Measurements from ENCODE around the gene PGM2.
"Not testable (repeated sequence)": the region's sequence is repeated elsewhere in the genome, so short reads cannot be mapped to it uniquely, and the experiment has no call there.

PGM2 gene

DNA sequence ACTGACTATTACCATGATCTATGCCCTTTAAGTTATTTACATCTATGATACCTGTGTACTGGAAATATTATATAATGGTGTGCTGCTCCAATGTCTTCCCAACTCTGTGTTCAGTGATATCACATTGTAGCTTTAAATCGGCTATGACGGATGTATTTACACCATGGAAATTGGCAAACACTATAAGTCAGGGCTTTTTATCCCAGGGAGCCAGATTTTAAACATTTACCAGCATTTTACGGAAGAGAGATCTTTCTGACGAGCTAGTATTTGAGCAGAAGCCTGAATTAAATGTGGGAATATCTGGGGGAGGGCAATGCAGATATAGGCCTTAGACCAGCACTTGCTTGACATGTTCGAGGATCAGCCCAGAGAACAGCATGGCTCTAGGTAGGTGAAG lies 7.7 kb upstream of the PGM2 start:
- DNase-seq (ENCODE audit: low read depth): no peak

DNA sequence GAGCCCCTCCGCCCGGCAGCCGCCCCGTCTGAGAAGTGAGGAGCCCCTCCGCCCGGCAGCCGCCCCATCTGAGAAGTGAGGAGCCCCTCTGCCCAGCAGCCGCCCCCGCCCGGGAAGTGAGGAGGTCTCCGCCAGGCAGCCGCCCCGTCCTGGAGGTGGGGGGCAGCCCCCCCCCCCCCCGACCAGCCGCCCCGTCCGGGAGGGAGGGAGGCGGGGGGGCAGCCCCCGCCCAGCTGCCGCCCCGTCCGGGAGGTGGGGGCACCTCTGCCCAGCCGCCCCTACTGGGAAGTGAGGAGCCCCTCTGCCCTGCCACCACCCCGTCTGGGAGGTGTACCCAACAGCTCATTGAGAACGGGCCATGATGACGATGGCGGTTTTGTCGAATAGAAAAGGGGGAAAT lies 6.0 kb upstream of the PGM2 start:
- DNase-seq (ENCODE audit: low read depth): not testable (repeated sequence)

DNA sequence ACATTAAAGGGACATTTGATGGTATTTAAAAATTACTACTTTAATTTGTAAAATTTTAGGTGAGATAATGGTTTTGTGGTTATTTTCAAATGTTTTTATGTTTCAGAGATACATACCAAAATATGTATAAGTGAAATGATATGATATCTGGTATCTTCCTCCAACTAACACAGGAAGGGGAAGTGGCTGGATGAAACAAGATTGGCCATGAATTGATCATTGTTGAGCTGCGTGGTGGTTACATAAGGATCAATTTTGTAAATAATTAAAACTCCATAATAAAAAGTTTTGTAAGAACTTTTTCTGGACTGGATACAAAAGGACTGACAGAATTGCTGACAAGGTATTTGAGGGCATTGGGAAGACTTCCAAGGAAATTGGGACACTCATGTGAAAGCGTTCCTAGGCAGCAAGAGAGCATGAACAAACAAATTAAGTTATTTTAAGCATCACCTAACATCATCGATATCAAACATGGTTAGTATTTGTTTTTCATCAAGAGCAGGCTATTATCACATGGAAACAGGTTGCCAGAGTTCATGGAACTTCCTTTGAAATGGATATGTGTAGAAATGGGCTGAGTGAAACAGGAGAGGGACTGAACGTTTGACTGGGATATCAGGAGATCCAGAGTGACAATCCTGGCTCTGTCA lies 4.4 kb upstream of the PGM2 start:
- DNase-seq (ENCODE audit: low read depth): no peak

DNA sequence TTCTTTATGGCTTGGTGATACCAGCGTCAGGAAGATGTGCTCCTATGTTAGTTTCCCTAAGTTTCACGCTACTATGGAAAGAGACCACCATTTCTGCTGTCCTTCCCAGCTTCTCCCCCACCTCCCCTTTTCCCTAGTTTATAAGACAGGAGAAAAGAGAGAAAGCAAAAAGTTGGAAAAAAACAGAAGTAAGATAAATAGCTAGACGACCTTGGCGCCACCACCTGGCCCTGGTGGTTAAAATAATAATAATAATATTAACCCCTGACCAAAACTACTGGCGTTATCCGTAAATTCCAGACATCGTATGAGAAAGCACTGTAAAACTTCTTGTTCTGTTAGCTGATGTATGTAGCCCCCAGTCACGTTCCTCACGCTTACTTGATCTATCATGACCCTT lies 985 bp upstream of the PGM2 start:
- not testable (repeated sequence) for DNase-seq (ENCODE audit: low read depth)

DNA sequence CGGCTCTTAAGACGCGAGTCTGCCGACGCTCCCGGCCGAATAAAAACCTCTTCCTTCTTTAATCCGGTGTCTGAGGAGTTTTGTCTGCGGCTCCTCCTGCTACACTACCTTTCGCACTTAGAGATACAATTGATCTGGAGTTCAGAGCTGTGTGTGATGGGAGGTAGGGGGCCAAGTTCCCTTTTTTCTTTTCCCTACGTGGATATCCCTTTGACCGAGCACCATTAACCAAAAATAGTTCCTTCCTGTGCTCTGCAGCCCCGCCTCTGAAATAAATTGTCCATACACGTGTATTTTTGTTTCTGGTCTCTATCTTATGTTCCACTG lies 555 bp upstream of the PGM2 start:
- no peak for DNase-seq (ENCODE audit: low read depth)

DNA sequence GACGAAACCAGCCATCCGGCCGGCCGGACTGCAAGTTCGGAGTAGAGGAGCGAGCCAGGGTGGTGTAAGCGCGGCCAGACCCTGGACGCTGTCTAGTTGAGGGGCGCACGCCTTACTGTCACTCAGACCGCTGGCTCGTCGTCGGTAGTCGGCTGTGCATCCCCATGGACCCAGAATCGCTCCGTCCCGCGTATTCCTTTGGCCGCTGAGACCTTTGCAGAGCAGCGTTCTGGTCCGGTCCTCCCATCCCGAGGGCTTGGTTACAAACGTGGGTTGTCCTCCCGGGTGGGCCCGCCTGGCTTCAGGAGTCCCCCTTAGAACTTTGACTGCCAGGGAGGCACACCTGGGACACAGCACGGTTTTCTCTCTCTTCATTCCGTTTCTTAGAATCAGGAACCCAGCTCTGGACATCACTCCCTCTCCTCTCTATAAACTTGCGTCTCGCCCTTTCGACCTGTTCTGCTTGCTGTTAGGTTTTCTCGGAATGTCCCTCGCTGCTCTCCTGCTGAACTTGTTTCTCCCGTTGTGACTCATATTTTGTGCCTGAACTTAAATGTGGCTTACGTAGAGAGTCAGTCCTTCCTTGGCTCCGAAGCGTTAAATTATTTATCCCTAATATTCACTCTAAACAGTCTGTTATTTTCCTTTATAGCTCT lies 672 bp downstream of the PGM2 start:
- DNase-seq (ENCODE audit: low read depth): no peak

DNA sequence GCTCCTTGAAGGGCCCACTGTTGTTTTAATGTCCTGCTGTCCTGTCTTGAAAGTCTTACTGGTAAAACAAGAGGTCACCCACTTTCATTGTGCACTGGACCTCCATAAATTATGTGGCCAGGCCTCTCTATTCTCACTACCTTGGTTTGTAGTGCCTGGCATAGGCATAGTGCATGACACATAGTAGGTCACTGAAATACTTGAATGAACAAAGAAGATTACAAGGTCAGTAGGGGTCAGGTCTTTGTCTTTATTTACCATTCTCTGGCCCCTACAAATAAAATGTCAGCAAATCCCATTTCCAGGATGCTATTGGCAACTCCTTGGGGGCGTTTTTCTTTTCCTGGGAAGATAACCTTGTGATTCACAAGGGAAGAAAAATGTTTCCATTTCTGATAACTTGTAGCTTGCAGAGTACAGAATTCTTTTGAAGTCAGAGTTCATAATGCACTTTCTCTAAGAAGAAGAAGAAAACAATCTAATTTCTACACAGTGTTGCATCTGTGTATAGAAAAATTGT lies 1.4 kb downstream of the PGM2 start:
- DNase-seq (ENCODE audit: low read depth): no peak

DNA sequence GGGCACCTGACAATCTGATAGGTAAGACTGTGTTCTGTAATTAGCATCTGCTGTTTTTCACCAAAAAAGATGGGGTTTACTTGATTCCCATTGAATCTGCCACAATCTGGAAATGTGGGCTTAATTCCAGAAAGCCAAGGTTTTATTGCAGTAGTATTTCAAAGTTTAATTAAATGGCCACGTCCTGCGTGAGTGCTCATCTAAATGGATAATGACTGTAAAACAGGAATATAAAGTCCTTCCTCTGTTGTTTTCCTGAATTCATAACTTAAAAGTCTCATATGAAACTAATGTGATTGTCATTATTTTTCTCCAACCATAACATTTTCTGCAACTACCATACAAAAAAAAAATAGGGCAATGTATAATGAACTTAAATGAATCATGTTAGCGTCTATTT lies 2.4 kb downstream of the PGM2 start:
- no peak for DNase-seq (ENCODE audit: low read depth)

DNA sequence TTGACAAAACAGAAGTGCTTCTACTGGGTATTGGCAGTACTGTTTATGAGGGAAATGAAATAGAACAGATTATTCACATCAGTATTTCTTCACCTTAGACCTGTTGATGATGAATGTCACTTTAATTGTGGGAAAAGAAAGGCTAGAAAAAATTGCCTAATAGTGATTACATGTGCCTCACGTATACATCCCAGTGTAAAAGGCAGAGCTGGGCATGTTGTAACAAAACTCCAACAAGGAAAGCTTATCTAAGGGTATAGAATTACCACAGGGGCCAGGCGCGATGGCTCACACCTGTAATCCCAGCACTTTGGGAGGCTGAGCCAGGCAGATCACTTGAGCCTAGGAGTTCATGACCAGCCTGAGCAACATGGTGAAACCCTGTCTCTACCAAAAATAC lies 4.2 kb downstream of the PGM2 start:
- no peak for DNase-seq (ENCODE audit: low read depth)

DNA sequence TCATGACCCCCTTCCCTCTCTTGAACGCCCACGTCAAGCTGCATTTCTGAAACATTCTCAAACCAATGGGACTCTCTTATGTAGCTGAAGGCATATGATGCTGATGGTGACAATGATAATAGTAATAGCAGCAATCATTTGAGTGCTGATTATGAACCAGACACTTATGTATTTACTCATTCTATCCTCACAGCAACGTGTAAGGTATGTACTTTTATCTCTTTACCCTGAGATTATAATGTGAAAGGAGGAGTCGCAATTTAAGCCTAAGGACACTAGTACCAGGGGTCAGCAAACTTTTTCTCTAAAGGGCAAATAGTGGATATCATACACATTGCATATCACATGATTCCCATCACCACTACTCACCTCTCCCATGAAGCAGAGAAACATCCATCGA lies 8.5 kb downstream of the PGM2 start:
- DNase-seq (ENCODE audit: low read depth): no peak

DNA sequence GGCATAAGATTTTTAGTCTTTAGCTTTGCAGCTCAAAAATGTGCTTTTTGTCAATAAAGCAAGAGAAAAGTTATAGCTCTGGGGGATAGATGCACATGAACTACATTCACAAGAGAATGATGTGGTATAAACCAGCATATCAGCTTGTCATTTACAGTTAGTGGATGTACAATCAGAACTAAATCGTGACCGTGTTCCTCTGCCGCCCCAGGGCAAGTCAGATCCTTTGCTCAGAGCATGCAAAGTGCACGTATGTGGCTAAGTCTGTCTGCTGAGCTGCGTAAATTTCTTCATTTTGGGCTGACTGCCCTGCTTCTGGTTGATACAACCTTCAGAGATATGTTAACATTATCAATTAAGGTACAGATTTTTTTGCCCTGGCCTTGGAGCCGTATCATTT lies 9.3 kb downstream of the PGM2 start:
- DNase-seq (ENCODE audit: low read depth): no peak

DNA sequence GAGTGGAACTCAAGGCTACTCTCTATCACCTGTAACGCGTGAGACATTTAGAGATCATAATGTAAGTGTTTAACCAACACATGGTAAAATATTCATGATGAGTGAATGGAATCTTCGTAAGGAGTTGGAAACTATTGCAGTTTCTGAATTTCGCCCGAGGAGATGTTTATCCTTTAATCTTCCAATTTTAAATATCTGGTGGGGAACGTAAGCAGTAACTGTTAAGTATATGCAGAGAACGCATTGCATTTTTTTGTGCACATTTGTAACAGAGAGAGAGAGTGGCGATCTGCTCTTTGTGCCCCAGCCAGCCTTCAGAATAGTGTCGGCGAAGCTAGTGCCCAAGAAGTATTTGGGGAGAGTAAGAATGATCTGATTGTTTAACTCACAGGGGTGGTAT lies 9.8 kb downstream of the PGM2 start:
- DNase-seq (ENCODE audit: low read depth): no peak

DNA sequence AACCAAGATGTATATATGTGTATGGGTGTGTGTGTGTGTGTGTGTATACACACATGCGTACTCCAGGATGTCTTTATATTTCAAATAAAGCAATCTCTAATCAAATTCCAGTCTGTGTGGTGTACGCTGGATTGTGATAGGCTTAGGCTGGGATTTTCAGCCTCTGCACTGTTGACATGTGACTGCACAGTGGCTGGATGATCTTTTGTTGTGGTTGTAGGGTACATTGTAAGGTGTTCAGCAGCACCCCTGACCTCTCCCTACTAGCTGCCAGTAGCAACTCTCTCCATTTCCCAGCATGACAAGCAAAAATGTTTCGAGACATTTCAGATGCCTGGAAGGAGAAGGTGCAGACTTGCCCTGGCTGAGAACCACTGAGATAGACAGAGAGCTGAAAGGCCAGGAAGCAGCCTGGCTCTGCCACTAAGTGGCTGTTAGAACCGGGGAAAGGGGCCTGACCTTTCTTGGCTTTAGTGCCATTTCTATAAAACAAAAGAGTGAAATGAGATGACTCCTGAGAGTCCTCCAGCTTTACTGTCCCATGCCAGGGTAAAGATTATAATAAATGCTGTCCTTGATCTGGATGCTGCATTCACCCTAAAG lies 10.5 kb downstream of the PGM2 start:
- DNase-seq (ENCODE audit: low read depth): no peak

DNA sequence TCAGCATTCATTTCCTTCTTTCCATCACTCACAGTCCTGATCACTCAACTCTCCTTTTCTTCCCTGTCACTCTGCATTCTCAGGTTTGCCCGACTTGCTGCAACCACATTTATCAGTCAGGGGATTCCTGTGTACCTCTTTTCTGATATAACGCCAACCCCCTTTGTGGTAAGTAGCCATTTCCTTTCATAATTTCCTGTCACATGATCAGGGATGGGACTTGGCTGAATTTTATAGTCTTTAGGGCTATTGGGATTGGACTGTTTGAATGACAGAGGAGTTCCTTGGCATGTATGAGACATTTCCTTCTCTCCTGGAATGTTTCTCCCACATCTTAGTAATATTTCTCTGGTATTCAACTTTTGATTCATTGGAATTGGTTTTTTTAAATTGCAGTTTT lies 11.0 kb downstream of the PGM2 start:
- DNase-seq (ENCODE audit: low read depth): no peak

DNA sequence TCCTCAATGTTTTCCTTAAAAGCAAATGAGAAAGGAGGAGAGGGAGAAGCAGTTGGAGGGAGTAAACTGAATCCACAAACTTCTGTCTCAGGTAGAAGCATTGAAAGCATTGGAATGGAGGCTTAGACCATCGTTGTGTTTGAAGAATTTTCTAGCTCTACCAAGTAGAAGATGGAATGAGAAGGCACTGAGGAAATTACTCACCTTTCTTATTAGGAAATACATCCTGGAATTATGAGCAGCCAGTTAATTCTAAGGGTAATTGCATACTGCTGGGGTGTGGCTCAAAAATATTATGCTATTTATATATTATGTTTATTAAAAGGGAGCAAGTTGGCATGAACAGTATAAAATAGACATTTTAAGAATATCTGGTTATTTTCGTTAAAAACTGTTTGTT lies 12.9 kb downstream of the PGM2 start:
- DNase-seq (ENCODE audit: low read depth): no peak

DNA sequence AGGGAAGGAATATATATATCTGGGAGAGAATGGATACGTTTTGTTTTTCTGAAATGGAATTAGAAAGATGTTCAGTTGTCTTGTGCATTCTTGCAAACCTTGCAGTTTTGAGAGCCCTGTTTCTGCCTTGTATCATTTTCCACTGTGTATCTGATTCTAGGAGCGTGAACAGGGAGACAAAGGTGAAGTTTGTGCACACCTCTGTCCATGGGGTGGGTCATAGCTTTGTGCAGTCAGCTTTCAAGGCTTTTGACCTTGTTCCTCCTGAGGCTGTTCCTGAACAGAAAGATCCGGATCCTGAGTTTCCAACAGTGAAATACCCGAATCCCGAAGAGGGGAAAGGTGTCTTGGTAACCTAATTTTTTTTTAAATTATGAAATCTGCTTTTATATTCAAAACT lies 17.7 kb downstream of the PGM2 start:
- no peak for DNase-seq (ENCODE audit: low read depth)

DNA sequence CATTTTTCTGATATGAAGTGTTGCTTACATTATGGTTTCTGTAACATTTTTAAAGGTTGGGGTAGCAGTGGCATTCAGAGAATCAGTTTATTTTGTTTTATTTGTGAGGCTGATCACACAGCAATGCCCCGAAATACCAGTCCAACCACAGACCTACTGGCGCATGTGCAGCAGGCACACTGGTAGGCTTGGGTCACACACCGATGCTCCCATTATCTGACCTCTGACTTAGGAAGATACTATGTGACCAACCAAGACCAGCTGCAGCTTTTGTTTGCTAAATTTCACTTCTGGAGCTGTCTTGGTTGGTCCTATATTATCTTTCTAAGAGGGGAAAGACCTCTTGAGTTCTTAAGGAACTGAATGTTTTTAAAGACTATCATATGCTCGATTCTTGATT lies 18.7 kb downstream of the PGM2 start:
- DNase-seq (ENCODE audit: low read depth): no peak

DNA sequence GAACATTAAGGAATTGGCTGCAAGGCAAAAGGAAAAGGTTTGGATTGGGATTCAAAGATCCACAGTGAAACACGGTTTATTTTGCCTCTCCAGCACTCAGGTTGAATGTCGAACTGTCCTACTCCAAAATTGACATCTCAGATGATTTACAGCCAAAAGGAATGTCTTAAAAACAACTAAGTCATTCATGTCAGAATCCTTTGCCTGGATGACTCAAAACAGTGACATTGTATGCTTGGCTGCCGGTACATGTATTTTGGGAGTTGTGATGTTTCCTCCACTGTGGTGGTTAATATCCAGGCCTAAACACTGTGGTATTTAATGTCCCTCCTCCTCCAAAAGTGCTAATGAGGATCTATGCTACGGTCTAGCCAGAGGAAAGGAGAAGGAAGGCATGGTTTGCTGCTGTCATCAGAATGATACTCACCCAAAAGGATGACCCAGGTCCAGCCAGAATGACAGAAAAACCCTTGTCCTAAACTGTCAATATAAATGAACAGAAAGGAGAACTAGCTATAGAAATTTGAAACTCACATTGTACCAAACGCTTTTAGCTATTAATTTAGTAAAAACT lies 20.9 kb downstream of the PGM2 start:
- no peak for DNase-seq (ENCODE audit: low read depth)

DNA sequence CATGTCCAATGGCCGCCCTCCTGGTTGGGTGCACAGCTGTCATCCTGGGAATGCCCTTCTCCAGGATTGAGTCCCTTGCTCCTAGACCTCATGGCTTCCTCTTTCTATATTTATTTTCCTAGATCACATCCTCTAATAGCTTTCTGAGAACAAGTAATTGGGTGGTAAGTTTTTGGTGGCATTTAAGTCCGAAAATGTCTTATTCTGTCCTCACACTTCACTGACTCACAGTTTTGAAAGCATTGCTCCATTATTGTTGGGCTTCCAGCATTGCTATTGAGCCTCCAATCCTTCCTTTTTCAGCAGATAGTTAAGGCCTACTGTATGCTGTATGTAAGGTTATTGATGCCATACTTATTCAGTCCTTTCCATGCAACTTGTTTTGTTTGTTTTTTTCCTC lies 25.9 kb downstream of the PGM2 start:
- DNase-seq (ENCODE audit: low read depth): no peak

DNA sequence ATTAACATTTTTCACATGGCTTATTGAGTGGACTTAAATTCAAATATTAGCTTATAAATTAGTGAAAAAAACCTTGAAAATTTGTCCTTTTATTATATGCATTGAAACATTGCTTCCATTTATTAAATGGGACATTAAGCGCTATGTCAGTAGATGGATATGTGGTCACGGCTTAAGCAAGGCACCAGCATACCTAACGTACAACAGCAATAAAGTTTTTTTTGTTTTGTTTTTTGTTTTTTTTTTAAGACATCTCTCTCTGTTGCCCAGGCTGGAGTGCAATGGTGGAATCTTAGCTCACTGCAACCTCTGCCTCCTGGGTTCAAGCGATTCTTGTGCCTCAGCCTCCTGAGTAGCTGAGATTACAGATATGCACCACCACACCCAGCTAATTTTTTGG lies 31.6 kb downstream of the PGM2 start:
- no peak for DNase-seq (ENCODE audit: low read depth)

DNA sequence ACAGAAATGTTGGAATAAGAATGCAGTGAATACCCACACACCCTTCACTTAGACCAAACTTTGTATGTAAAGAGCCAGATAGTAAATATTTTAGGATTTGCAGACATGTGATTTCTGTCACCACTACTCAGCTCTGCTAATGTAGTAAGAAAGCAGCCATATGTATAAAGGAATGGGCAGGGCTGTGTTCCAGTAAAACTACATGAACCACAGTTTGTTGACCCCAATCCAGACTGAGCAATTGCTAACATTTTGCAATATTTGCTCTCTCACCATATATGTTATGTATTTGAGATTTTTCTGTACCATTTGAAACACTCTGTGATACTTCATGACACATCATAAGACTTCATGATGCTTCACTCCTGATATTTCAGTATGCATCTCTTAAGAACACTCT lies 32.4 kb downstream of the PGM2 start:
- no peak for DNase-seq (ENCODE audit: low read depth)

DNA sequence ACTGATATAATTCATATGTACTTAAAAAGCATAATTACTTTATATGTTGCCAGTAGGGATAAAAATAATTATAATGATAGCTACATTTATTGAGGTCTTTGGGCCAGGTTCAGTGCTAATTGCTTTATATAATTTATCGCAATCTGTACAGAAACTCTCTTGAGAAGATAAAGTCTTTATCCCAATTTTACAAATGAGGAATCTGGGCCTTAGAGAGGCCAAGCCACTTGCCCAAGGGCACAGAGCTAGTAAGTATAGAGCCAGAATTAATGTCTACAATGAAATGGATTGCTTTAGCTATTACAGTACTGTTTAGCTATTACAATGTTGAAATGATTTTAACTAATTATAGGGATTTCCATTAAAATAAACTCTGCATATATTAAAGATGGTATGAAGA lies 33.8 kb downstream of the PGM2 start:
- DNase-seq (ENCODE audit: low read depth): no peak

DNA sequence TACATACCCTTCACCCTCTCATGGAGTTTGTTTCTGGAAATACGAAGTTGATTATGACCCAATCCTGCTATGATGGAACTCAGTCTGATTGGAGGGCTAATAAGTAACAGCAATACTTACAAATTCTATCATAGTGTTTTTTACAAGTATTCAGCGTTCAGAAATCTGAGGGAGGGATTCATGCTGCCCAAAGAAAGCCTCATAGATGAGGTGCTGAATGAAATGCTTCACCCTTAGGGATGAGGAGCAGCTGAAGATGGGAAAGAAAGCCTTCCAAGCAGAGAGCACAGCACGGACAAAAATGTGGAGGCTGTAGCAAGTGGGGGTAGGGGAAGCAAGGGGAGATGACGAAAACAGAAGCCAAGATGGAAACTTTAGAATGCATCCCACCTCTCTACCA lies 36.5 kb downstream of the PGM2 start:
- no peak for DNase-seq (ENCODE audit: low read depth)

DNA sequence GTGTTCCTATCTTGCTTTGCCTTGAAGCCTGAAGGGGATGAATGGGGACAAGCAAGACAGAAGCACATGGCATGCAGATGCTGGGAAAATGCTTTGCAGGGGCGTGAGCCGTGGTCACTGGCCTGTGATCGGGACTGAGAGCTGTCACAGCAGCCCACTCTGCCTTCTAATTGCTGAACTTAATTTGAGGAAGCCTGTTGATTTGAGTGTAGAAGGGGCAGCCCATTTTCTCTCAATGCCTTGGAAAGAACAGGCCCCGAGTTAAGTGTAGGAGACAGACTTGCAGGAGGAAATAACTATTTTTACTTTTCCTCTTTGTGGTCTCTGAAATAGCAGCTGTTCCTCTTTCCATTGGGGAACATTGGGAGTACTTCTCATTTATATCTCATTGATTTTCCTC lies 38.3 kb downstream of the PGM2 start:
- DNase-seq (ENCODE audit: low read depth): no peak

All from activated gamma-delta T cell treated with anti-CD3 and anti-CD28 coated beads, Interleukin-2, amount 50 U/mL, for 16 hours (primary cell).